HepG2 (cell line): Measurements from ENCODE around the gene EBF4. TPM values are rescaled to one million over a fixed set of nuclear protein-coding genes. Genes with fewer than 3 reads are reported as not detected.

Experiments used
- CENPT ChIP-seq: sonication (generic); formaldehyde crosslinking; IDR thresholded peaks from 2 replicates; pipeline ENCODE4 v1.8.0; 2022; ENCODE audit warnings: low read depth, mild to moderate bottlenecking, moderate library complexity, missing genetic modification reagents
- HNF1A ChIP-seq, 2 experiments: sonication (generic) in 1 of 2; formaldehyde crosslinking in 1 of 2; IDR thresholded peaks; 2 replicates each; pipeline versions ENCODE4 v1.4.0 to v1.6.1; 2016 to 2020; ENCODE audit warnings: borderline replicate concordance in 1 of 2, low read depth in 1 of 2, mild to moderate bottlenecking in 1 of 2, missing genetic modification reagents in 1 of 2
- MEIS1 ChIP-seq: sonication (generic); formaldehyde crosslinking; IDR thresholded peaks from 2 replicates; pipeline ENCODE4 v1.9.0; 2021; ENCODE audit warnings: mild to moderate bottlenecking, missing genetic modification reagents, moderate library complexity, borderline replicate concordance
- RFX1 ChIP-seq: fragments of 450-650 bp; IDR thresholded peaks from 2 replicates; pipeline ENCODE4 v1.6.1; 2017
- SSRP1 ChIP-seq: IDR thresholded peaks from 2 replicates; pipeline ENCODE4 v1.6.1; 2016; ENCODE audit warnings: control low read depth
- STAT5B ChIP-seq: sonication (generic); formaldehyde crosslinking; IDR thresholded peaks from 2 replicates; pipeline ENCODE4 v1.4.0; 2020; ENCODE audit warnings: missing genetic modification reagents
- ZNF276 ChIP-seq: sonication (generic); formaldehyde crosslinking; IDR thresholded peaks from 2 replicates; pipeline ENCODE4 v1.4.0; 2020; ENCODE audit warnings: mild to moderate bottlenecking, low read depth, missing genetic modification reagents
- ZNF350 ChIP-seq: sonication (generic); formaldehyde crosslinking; IDR thresholded peaks from 2 replicates; pipeline ENCODE4 v1.4.0; 2020; ENCODE audit warnings: mild to moderate bottlenecking, low read depth, missing genetic modification reagents, borderline replicate concordance
- ZNF609 ChIP-seq: sonication (generic); formaldehyde crosslinking; IDR thresholded peaks from 2 replicates; pipeline ENCODE4 v1.4.0; 2020; ENCODE audit warnings: mild to moderate bottlenecking, missing genetic modification reagents, borderline replicate concordance
- polyA plus RNA-seq, 8 experiments: library from polyadenylated mRNA; depleted of rRNA in 3 of 8; stranded (reverse) in 7 of 8; unstranded in 1 of 8; fragments of >200 nt; fragmentation: Illumina TruSeq in 4 of 8; extraction: Trizol in 4 of 8; gene quantifications; 2 replicates each; pipeline versions ENCODE4 v1.2.1 to v1.2.3, GENCODE V29; 2011 to 2016; ENCODE audit warnings: low read depth in 4 of 8, missing spikeins in 1 of 8, mixed read lengths in 1 of 8; ENCODE audit not compliant: insufficient read depth in 1 of 8
- total RNA-seq, 5 experiments: library from RNA; depleted of rRNA; stranded (reverse); fragments of >200 nt; fragmentation: Illumina TruSeq; extraction: Trizol; gene quantifications; 2 replicates each; pipeline ENCODE4 v1.2.3, GENCODE V29; 2016; ENCODE audit warnings: low read depth in 1 of 5

The EBF4 gene
- total and polyA plus RNA-seq, 2 of the 13 experiments (the other 11 are each of a cell fraction or from before 2014, with no cell fraction given): 0.84 to 2.2 TPM

- no peak for TF ChIP-seq ZNF276 (CRISPR knock-in tag)
- TF ChIP-seq RFX1: no peak
- TF ChIP-seq SSRP1: 0 out of 2 replicates have a peak, but pooled peaks have one; percentile 66
- TF ChIP-seq ZNF350 (CRISPR knock-in tag): 0 out of 2 replicates have a peak, but pooled peaks have one; percentile 22
- TF ChIP-seq ZNF609 (CRISPR knock-in tag): peak; percentile 44; the same call in 1 of the 2 replicates
- TF ChIP-seq MEIS1 (CRISPR knock-in tag): 0 out of 2 replicates have a peak, but pooled peaks have one; percentile 14
- no peak for TF ChIP-seq HNF1A (IDR thresholded peaks at IDR 0.05; ENCODE audit: low read depth)
- TF ChIP-seq HNF1A (CRISPR knock-in tag; IDR thresholded peaks at IDR 0.05; ENCODE audit: borderline replicate concordance): 0 out of 2 replicates have a peak, but pooled peaks have one; percentile 42
- TF ChIP-seq STAT5B (CRISPR knock-in tag): no peak
- TF ChIP-seq CENPT (CRISPR knock-in tag): 0 out of 2 replicates have a peak, but pooled peaks have one; percentile 33
These were observed 37.7 kb upstream of the EBF4 start (continued) for GRCh38 chr20:2654831-2655230.
